AG04449 (cell line): ENCODE results near the gene QRICH2.

Experiments
- CTCF ChIA-PET: fragments of 350-600 bp; formaldehyde crosslinking; extraction: SDS; loops from one replicate; lab custom pipeline; 2021; ENCODE audit warnings: antibody characterized with exemption; lab: Yijun Ruan, JAX
- POLR2A ChIA-PET: fragments of 400-600, 350-600 bp; formaldehyde crosslinking; extraction: SDS; loops from one replicate; lab custom pipeline; 2020; ENCODE audit warnings: antibody characterized with exemption, inconsistent platforms; lab: Yijun Ruan, JAX
- DNase-seq: peaks from one replicate; pipeline ENCODE4 v3.0.0-alpha.2; 2010; ENCODE audit warnings: low read depth, low spot score
- H3K4me3 ChIP-seq: 2 replicates; pipeline ENCODE4 v1.5.1; 2011; ENCODE audit warnings: low read depth, mild to moderate bottlenecking, control low read depth, low read length
- CTCF ChIP-seq: IDR thresholded peaks from one replicate; pipeline ENCODE4 v1.5.1; 2011; ENCODE audit warnings: mild to moderate bottlenecking, moderate library complexity, low read length, control low read depth, inconsistent platforms; ENCODE audit not compliant: insufficient read depth; ENCODE audit errors: missing control alignments

Gene QRICH2

DNA sequence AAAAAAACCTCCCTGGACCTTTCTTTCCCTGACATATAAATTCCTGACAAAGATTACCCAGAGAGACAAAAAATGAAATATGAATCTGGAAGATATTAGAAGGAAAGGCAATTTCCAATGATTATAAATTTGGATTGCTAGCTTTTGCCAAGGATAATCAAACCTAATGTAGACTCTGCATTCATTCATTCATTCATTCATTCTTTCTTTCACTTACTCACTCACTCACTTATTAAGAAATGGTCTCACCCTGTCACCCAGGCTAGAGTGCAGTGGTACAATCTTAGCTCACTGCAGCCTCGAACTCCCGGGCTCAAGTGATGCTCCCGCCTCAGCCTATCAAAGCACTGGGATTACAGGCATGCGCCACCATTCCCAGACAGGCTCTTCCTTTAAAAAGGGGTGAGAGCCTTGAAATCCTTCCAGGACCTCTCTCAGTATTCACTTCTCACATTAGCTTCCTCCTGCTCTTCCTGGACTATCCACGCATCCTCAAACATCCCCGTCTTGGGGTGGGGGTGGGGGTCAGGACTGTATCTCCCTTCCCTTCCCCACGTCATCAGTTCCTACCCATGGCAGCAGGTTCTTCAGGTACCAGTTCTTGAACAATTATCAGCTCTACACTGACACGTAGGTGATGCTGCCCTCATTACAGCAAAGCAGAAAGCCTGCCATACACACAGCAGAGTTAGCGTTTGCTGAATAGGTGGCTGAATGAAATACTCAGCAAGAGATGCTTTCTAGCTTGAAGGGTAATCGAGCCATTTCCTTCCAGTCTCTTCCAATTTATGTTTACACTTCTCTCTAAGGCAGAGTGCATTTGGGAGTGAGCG is 25.8 kb upstream of the QRICH2 start:
- ChIA-PET CTCF (interaction anchor here (0.6 to 2.9 kb wide), 3 partner anchors 37 to 64 kb away, joined by 3 to 25 read pairs (median 5); no protein-coding TSS in a partner anchor), POLR2A (interaction anchor here (0.6 kb wide), 1 partner anchor 65 kb away, joined by 3 read pairs; no protein-coding TSS in a partner anchor)
- no peak overlapping the region for H3K4me3 ChIP-seq
- DNase-seq = no peak
- TF ChIP-seq CTCF = no peak

- H3K4me3 ChIP-seq = no peak overlapping the region
- TF ChIP-seq CTCF = no peak
- POLR2A ChIA-PET = no interaction called here
- CTCF ChIA-PET = interaction anchor here (0.8 to 2.1 kb wide), 3 partner anchors 14 to 68 kb away, joined by 3 to 10 read pairs (median 5); no protein-coding TSS in a partner anchor
- DNase-seq = no peak
Measured at GRCh38 chr17:76331083-76331482, 23.0 kb upstream of the QRICH2 start.

DNA sequence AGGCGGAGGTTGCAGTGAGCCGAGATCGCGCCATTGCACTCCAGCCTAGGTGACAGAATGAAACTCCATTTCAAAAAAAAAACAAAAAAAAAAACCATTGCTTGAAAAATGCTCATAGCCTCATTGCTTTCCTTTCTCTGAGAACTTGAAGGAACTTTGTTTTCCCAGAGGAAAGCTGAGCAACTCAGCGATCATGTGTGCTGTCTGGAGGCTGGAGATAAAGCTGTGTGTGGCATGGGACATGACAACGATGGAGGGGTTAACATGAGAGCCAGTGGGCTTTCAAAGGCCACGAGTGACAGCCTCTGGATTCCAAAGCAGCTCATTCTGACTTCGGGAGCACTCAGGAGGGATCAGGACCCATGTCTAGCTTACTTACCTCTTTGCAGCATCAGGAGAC is 21.6 kb upstream of the QRICH2 start:
- no peak for TF ChIP-seq CTCF
- ChIA-PET CTCF (interaction anchor here (0.8 to 2.1 kb wide), 8 partner anchors 22 to 129 kb away, joined by 3 to 10 read pairs (median 3); partner anchors contain the start of gene PRPSAP1), POLR2A (no interaction called here)
- no peak overlapping the region for H3K4me3 ChIP-seq
- DNase-seq = no peak

DNA sequence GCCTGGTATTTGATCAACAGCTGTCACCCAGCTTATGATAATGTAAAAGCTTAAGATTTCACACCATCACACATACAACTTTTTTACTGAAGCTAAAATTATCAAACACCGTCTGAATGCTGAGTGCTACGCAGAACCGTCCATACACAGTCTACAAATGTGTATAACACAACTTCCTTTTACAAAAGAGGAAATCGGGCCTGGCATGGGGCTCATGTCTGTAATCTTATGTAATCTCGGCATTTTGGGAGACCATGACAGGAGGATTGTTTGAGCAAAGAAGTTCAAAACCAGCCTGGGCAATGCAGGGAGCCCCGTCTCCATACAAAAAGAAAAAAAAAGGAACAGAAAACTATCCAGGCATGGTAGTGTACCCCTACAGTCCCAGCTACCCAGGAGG is 19.6 kb upstream of the QRICH2 start:
- no peak for TF ChIP-seq CTCF
- no peak overlapping the region for H3K4me3 ChIP-seq
- no peak for DNase-seq
- ChIA-PET CTCF (interaction anchor here (1.0 to 3.1 kb wide), 4 partner anchors 43 to 70 kb away, joined by 3 to 17 read pairs (median 9); partner anchors contain the start of gene SPHK1), POLR2A (no interaction called here)

DNA sequence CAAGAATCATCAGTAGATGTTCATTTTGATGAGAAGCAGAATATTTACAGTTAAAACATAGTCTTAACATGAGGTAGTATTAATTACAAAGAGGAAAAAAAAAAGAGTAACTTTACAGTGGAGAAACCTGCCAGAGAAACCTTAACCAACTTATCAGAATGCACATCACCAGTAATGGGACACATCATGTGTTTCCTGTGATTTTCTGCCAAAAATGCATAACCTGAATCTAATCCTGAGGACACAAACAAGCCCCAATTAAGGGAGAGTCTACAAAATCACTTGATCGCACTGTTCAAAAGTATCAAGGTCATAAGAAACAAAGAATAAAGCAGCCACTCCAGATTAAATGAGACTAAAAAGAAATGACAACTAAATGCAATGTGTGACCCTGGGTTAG is 18.2 kb upstream of the QRICH2 start:
- DNase-seq = no peak
- no peak for TF ChIP-seq CTCF
- H3K4me3 ChIP-seq = no peak overlapping the region
- POLR2A ChIA-PET = interaction anchor here (0.5 kb wide), 1 partner anchor 28 kb away, joined by 3 read pairs; no protein-coding TSS in a partner anchor
- CTCF ChIA-PET = interaction anchor here (1.0 to 3.1 kb wide), 5 partner anchors 13 to 72 kb away, joined by 3 to 17 read pairs (median 5); partner anchors contain the start of genes PRPSAP1 and SPHK1

DNA sequence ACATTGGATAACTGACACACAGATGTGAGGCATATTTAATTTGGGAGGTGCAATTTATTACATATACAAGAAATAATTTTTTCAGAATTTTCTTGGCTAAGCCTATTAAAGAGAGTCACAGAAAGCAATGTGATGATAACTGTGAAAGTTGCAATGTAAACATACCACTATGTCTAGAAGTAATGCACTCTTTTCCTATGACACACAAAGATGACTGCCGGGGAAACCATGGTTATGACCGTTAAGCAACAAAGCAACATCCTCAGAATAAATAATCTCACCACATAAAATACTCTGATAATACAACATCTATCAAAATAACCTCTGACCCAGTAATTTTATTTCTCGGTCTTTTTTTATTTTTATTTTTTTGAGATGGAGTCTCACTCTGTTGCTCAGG is 10.5 kb upstream of the QRICH2 start:
- CTCF ChIA-PET = interaction anchor here (0.8 to 4.4 kb wide), 3 partner anchors 15 to 67 kb away, joined by 5 to 17 read pairs (median 11); partner anchors contain the start of gene SPHK1
- no peak for TF ChIP-seq CTCF
- POLR2A ChIA-PET = no interaction called here

More for the DNA sequence above, 10.5 kb upstream of the QRICH2 start:
- peak; percentile 16 for DNase-seq
- H3K4me3 ChIP-seq = no peak overlapping the region
